GM19043 (cell line): ENCODE data around the gene HIBADH.
"Not testable (repeated sequence)": the region's sequence is repeated elsewhere in the genome, so short reads cannot be mapped to it uniquely, and the experiment has no call there.

Experiments used
- ATAC-seq: cut with Tn5 transposase; IDR thresholded peaks from one replicate; pipeline ENCODE4 v1.9.1; 2021; ENCODE audit warnings: low read depth; ENCODE audit not compliant: unreplicated experiment

The HIBADH gene

DNA sequence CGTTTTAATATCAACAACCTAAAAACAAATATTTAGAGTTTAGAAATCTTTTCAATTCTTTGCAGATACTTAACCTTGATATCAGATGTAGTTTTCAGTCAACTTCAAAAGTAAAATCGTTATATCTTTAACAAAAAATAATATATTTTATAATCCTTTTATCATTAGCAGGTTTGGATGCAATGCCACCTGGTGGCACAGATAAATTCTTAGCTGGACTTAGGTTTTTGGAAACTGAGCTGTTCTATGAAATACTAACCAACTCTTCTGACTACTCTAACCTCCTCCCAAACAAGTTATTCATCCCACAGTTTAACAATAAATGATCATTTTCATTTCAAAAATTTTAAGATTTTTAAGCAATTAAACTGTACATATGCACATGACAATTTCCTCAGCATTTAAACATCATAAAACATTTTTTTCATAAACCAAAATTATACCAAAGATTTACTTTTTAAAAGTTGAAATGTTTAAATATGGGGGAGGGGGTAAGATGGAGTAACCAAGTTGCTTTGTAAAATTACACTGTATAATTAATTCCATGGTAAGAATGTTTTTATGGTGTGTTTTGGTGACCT lies 56.9 kb downstream of the HIBADH start:
- no peak for ATAC-seq

DNA sequence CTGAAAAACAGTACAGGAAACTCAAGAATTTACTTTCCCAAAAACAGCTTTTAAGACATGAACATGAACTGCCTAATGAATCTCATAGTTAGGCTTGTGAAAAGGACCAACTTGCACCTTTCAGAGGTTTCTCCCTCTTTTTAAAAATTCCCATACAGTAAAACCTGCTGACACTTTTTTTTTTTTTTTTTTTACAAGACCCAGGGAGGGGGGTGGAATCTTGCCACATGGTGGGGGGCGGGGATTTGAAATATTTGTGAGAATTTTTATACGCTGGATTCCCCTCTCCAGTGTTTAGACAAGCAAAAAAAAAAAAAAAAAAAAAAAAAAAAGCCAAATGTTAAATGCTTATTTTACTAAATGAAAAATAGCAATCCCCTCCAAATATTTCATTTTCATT lies 57.4 kb downstream of the HIBADH start:
- ATAC-seq = no peak

DNA sequence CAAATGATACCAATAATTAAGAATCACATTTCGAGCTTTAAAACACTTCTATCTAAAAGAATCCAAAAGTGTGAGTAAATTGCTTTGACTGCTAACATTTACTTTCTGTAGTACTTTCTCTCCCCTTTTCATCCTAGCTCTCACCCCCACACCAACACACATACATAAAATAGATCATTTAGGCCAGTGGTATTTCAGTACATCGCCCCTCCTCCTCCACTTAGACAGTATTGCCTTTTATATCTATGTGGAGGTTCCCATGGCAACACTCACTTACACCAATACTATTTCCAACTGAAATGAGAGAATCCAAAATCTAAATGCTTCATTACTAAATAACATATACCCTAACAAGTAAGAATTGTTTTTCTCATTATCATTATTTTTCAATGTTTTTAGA lies 58.9 kb downstream of the HIBADH start:
- no peak for ATAC-seq

DNA sequence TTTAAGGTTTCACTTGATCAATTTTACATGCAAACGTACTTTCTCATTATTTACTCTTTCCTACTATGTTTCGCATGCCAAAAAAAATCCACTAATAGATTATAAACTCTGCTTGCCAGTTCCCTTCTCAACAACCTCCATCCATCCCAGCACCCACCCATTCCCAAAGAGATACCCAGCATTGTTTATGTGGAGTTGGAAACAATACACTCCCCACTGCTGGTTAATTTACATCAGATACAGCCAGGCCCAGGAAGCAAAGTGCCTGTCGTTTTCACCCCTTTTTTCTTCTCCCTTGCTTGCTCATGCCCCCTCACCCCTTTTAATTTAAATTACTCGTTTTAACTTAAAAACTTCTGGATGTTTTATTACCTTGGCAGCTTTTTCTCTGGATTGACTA lies 59.9 kb downstream of the HIBADH start:
- no peak for ATAC-seq

DNA sequence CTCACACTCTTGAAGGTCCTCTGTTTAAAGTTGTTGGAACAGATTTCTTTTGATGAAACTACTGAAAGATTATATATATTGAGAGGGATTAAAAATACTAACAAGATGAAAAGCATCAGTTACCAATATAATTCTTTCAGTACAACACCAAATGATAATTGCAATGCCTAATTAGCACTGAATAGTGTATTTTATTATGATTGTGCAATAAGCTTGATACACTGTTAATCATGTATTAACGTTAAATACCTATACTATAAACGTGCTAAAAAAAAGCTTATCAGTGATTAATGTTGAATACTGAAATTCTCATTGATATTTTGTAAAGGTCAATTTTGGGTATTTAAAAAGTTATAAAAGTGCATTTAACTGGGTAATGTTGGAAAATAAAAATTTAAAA lies 61.5 kb downstream of the HIBADH start:
- ATAC-seq = no peak

DNA sequence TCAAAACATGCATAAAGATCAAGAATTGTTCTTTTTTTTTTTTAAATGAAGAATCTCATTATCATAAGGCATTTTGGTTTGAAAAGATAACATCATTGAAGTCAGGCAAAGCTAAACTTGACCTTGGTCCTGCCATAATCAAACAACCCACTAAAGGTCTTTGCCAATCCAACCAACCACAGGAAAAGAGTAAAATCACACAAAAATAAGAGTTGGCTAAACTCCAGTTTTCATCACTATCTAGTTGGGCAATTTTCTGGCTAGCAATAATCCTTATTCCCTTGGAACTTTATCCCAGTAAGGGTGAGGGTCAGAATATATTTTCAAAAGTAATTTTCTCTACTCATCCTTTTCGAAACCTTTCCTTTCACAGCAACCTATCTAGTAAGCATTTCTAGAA lies 62.4 kb downstream of the HIBADH start:
- ATAC-seq = no peak

DNA sequence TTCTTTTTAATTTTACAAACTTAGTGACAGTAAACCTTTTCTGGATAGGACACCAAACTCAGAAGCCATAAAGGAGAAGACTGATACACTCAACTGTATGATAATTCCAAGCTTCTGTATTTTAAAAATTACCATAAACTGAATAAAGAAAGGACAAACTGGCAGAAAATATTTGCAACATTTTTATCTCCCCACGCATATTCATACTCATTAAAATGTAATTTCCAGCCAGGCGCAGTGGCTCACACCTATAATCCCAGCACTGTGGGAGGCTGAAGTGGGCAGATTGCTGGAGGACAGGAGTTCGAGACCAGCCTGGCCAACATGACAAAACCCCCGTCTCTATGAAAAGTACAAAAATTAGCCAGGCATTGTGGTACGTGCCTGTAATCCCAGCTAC lies 67.7 kb downstream of the HIBADH start:
- no peak for ATAC-seq

DNA sequence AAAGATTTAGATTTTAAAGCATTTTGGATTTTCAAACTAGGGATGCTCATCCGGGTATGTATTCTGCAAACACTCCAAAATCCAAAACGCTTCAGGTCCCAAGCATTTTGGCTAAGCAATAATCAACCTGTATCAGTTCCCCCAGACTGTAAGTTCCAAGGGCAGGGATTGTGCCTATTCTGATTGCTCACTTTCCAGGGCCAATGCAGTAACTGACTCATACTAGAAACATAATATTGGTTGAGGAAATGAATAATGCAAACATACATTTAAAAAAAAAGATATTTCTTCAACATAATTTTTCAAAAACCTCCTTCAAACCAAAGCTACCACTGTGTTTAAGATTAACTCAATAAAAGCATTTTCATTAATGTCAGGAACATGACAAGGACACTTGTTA lies 69.5 kb downstream of the HIBADH start:
- ATAC-seq = no peak

DNA sequence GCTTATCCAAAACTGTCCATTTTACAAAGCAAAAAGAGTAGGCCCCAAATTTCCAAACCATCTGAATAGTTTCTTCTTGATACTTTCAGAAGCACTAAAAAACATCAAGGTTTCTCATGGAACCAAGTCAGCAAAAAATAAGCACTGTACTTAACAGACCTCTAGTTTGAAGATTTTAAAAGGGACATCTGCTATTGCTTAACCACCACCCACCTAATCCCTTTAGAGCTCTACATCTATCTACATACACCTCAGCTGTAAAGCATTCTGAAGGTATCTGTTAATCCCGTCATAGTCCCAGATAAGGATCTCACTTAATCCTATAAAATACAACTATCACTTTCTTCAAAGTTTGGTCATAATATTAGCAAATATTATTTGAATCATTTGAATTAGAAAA lies 72.3 kb downstream of the HIBADH start:
- ATAC-seq = no peak

DNA sequence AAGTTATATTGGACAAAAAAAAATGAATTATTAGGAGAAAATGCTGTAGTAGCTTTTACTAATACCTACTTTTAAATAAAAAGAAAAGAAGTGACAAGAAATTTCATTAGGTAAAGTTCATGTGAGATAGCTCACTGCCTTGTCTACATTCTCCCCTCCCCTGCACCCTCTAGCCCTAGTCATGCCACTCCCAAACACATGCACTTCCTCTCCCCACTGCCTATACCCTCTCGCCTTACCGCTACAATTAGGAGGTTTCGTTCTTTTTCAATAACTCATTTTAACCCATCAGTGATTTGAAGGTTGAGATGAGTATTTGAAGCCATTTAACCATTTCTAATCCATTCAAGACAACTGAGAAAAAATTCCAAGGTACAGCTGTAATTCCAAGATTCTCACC lies 75.3 kb downstream of the HIBADH start:
- ATAC-seq = no peak

DNA sequence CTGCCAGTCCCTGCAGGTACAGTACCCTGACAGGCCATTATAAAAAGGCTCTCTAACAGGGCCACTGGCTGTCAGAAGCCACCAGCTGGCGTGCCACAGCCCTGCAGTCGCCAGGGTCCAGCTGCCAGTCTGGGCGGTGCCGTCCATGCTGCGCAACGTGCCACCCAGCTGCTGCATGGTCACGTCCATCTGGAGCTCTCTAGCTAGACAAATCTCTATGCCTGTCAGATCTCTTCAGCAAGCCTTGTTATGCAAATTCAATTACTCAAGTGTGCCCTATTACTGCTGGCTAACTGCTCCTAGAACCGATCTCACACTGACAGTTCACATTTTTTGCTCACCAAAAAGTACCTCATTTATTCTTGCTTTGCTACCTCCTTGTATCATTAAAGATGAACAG lies 75.9 kb downstream of the HIBADH start:
- ATAC-seq = peak; percentile 91

DNA sequence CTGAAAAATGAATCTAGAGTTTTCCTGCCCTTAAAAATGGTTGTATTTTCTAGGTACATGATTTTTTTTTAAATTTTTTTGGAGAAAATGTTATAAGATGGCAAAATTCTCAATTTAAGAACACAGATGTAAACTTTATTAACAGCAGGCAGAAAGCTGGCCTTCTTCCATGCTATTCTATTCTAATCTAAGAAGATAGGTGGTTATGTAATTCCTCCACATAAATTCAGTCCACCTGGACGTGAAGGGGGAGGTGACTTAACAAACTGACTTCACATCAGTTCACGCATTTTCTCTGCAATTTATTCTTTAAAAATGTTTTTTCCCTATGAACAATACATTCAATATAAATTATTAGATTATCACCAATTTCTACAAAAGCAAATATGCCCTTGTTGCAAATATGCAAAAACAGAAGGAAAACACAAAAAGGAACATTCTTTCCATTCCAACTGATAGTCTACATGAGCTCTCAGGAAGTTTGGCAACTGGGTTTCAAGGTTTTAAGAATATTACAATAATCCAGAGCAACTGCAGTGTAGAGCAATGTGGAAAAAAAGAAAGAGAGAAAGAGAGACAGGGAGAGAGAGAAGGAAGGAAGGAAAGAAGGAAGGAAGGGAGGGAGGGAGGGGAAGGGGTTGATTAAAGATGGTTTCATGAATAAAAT lies 76.8 kb downstream of the HIBADH start:
- no peak for ATAC-seq

DNA sequence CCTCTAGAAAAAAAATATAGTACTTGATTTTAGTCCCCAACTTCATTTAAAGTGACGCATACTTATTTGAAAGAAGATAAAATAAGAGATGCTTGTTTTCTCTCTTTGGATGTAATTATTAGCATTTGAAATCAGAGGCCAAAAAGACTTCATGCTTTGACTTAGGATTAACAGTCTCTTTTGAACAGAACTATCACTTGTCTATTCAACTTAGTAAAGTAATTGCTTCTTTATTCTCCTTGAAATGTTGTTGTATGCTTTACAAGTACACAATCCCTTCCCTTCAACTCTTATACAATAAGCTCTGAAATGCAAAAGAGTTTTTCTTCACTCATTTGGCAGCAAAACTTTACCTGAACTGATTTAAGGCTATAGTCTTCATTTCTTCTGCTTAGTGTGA lies 80.8 kb downstream of the HIBADH start:
- no peak for ATAC-seq

DNA sequence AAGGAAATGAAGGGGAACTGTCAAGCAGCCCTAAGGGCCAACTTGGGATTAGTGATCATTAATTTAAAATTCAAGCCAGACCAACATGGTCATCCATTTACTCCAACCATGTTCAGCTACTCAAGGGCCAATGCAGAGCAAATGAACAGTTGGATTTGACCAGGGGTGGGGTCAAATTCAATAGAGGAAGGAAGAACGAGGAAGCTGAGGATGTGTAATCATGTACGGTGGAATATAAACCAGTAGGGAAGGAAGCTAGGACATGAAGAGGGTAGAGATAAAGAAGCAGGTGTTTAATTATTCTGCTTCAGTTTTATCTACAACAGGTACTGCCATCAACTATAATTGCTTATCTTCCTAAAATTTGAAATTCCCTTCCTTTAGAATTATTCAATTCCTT lies 81.6 kb downstream of the HIBADH start:
- ATAC-seq = no peak

DNA sequence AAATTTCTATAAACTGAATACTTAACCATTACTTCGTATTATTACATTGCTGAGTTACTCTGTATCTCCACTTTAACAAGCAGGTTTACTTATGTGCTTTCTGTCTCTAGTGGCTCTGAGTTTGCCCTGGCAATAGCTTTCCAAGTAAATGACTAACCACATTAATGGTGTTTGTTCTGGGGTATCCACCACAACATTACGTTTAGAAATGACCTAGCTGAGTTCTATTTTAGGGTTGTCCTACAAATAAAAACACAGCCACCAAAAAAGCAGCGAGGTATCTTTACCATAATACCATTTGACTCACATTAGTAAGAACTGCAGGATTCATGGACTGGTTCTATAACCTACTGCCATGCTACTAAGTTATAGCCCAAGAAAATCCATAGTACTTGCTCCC lies 83.1 kb downstream of the HIBADH start:
- no peak for ATAC-seq

DNA sequence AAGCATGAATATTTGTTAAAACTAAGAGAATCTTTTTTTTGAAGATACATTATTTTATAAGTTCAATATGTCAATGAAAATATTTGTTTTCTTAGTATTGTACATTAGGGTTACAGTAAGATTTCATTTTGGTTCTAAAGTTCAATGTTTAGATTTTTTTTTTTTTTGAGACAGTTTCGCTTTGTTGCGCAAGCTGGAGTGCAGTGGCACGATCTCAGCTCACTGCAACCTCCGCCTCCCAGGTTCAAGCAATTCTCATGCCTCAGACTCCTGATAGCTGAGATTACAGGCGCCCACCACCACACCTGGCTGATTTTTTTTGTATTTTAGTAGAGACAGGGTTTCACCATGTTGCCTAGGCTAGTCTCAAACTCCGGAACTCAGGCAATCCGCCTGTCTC lies 84.5 kb downstream of the HIBADH start:
- ATAC-seq = not testable (repeated sequence)

DNA sequence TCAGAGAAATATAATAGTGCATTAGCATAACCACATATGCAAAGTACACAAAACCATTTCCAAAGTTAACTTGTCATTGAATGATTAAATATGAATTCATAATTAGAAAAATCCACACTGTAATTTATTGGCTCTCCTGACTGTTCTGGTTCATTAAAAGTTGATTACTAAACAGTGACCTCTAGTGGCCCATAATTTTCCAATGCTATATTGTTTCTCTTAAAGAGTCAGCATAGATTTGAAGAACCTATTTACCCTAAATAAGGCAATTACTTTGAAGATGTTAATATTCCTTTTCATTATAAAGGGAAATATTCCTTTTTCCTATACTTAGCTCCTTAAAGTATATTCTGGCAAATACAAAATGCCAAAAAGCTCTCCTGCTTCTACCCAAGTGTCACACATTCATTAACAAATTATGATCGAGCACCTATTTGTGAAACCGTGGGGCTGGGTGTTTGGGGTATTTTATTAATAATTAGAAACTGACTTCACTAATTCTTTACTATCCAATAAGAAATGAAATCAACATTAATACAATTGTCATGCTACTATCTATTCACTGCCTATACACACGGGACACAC lies 86.2 kb downstream of the HIBADH start:
- no peak for ATAC-seq

DNA sequence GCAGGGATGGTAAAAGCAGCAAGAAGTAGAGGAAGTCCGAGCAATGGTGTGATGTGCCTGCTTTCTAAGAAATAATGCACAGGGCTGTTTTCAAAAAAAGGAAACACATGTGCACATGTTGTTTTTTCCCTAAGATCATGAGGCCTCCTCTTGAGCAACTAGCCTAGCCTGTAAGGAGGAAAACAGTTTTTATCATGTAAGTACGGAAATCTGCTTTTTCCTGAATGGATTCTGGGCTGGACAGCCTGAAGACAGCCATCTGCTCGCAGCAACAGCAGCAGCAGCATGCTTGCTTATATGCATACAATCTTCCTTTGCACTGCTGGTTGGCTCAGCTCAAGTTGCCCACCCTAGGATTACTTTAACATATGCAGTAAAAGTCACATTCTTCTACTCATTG lies 87.1 kb downstream of the HIBADH start:
- ATAC-seq = no peak

DNA sequence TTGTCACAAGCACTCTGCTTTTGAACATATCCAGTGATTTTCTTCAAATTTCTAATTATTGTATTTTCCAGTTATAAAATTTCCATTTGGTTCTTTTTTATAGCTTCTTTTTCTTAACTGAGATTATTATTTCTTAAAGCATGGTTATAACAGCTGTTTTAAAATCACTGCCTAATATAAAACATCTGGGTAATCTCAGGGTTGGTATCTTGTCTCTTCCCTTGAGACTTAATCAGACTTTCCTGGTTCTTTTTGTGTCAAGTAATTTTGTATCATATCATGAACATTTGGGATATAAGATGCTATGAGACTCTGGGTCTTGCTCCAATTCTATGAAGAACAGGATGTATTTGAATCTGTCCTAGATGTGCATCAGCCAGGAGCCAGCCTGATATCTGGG lies 93.6 kb downstream of the HIBADH start:
- ATAC-seq = no peak

DNA sequence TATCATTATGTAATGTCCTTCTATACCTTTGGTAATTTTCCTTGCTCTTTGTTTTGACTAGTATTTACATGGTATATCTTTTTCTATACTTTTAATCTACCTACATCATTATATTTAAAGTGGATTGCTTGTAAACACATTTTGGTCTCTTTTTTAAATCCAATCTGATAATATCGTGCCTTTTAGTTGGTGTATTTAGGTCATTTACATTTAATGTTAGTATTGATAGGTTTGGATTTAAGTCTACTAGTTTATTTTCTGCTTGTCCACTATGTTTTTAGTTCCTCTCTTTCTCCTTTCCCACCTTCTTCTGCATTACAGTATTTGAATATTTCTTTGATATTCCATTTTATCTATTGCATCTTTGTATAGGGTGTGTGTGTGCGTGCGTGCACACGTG lies 95.4 kb downstream of the HIBADH start:
- no peak for ATAC-seq

DNA sequence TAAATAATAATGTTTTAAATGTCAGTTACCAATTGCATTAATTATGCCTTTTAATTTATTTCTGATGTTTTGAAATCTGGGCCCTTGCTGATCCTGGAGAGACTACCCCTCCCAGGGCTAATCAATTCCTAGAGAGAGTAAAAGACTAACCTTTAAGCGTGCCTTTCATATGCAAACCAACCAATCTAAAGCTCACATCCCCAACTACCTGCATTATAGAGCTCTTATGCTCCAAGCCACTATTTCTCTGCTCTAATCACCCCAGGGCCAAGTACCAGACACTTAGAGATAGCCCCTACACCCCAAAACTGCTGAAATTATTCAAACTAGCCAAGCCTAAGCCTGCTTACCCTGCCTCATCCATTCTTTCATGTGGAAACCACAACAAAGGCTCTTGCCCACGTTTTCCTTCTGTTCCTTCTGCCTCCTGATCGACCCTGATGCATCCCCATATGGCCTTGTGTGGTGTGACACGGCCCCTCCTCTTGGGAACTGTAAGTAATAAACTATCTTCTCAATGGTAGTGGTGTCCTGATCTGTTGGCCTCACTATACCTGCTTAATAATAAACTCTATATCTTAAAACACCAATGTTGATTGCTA lies 97.7 kb downstream of the HIBADH start:
- no peak for ATAC-seq

DNA sequence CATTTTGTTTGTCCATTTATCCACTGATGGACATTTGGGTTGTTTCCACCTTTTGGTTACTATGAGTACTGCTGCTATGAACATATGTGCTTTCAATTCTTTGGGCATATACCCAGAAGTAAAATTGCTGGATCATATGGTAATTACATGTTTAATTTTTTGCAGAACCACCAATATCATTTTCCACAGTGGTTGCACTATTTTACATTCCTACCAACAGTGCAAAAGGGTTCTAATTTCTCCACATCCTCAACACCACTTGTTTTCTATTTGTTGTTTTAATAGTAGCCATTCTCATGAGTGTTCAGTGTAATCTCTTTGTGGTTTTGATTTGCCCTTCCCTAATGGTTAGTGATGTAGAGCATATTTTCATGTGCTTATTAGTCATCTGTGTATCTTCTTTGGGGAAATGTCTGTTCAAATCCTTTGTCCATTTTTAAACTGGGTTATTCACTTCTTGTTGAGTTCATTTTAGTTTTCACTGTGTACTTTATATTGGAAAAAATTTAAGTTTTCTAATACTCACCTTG lies 101.9 kb downstream of the HIBADH start:
- no peak for ATAC-seq
